NCI-H2171 treated with DMSO at 0.1 percent for 48 hours (cell line): Measurements from ENCODE around the gene TMC3.

Source experiments
- DNase-seq: peaks from one replicate; lab custom pipeline; 2025; lab: John Stamatoyannopoulos, UW

The TMC3 gene

DNA sequence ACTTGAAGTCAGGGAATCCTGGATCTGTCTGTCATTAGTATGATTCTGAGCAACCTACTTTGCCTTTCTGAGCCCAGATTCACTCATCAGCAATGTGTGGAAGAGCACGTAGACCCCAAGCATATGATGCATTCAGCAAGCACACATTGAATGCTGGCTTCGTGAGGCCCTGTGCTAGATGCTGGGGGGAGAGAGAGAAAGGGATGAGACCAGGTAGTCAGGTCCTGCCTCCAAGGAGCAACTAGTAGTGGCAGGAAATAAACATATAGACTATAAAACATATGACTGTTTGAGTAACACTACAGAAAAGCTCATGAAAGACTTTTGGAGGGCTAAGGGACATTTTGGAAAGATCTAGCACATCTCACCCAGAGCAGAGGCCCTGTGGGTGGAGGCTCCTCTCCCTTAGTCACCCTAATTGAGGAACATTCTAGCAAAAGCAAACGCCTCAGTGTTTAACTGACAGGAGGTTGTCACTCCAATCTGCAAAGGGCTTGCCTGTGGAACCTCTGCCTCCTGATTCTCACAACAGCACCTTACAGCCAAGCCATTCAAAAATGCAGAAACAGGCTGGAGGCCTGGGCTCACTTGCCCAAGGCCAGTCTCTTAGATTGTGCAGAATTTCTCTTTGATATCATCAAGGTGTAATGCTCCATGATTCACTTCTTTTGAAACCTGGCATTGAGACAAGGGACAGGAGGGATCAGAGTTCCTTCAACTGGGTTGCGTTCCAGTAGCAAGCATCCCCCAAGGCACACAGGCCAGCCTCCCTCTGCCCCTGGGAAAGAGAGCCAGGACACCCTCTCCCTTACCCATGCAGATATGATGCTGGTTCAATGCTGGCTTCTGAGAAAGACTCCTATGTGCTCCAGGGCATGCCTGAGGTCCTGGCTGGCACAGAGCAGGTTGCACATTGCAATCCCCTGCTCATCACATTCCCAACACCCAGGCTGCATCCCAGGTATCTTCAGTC, 76.1 kb downstream of the TMC3 start:
- no peak for DNase-seq

DNA sequence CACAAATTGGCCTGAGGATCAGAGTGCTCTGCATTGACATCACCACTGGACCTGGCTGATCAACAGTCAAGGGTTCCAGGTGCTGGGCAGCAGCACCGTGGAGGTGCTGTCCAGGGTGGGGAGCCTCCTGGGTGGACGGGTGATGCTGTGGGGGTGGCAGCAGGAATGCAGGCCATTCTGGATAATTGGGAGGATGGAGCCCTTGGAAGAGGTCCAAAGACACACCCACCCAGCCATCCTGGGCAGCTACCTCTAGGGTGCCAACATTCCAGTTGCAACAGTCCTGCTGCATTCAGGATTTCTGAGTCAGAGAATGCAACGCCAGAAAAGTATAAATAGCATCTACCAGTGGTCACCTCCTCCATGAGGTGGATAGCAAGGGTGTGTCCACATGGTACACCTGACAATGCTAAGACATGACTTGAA, 76.9 kb downstream of the TMC3 start:
- DNase-seq, result no peak

DNA sequence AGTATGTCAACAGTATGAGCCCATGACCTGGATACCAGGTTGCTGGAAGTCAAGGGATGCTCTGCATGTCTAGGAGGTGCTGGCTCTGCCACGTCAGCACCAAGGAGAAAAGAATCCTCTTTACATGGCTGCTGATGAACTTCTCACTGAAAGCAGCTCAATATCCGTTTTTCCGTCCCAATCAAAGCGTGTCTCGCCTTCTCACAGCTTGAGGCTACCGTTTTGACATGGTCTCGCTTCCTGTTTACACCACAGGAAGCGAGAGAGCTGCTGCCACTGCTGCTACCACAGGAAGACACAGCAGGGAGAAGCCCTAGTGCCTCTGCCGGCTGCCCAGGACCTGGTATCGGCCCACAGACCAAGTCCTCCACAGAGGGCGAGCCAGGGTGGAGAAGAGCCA, 77.3 kb downstream of the TMC3 start:
- DNase-seq, result no peak

DNA sequence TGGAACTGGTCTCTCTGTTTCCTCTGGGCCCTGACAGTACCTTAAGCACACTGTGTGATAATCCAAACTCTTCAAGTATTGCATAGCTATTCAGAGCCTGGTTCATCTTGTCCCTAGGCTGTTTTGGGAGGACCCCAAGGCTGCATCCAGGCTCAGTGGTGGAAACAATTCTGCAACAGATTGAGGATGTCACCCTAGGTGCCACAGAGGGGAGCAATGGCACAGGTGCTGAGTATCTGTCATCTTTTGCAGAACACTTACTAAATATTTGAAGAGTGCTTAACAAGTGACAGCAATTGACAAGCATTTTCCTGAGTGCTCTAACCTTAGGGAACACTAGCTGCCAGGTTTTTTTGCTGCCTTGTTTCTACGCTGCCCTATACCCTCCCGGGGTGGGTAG, 77.8 kb downstream of the TMC3 start:
- DNase-seq, result no peak

DNA sequence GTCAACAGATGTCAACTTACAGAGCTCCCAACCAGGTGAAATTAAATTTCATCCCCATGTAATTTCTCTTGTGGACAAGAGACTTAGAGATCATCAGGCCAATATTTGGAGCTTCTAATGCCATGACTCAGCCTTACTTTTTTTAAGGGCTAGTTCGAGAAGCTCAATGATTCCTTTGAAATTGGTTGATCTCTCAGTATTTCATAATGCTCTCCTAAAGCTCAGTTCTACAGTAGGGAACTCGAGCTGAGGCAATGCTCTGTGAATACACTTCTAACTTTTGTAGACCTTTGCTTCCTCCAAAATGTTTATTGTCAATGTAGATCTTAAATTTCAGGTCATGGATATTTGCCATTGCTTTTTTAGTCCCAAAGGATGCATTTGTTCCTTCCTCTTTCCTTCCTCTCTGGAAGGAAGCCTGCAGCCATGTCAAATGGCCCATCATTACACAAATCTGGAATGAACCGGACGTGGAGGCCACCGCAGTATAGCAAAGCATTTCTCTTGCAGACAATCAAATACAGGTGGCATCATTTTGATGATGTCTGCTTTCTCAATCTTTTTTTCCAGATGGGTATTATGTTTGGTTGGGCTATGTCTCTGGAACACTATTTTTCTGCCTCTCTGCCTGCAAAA, 78.4 kb downstream of the TMC3 start:
- no peak for DNase-seq

DNA sequence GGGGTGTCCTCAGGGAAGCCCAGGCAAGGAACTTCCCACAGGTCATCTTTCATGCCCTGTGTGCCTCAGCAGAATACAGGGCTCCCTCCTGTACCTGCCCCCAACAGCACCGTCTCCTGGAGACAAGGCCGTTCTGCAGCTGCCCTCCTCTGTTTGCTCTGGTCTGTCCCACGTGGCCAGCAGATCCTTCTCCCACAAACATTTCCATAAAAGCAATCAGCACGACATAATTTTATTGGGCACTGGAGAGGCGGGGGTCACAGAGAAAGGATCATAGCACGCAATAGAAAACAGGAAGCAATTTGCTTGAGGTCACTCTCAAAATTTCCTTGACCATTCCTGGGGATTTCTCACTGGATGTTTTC, 79.5 kb downstream of the TMC3 start:
- DNase-seq, result no peak

DNA sequence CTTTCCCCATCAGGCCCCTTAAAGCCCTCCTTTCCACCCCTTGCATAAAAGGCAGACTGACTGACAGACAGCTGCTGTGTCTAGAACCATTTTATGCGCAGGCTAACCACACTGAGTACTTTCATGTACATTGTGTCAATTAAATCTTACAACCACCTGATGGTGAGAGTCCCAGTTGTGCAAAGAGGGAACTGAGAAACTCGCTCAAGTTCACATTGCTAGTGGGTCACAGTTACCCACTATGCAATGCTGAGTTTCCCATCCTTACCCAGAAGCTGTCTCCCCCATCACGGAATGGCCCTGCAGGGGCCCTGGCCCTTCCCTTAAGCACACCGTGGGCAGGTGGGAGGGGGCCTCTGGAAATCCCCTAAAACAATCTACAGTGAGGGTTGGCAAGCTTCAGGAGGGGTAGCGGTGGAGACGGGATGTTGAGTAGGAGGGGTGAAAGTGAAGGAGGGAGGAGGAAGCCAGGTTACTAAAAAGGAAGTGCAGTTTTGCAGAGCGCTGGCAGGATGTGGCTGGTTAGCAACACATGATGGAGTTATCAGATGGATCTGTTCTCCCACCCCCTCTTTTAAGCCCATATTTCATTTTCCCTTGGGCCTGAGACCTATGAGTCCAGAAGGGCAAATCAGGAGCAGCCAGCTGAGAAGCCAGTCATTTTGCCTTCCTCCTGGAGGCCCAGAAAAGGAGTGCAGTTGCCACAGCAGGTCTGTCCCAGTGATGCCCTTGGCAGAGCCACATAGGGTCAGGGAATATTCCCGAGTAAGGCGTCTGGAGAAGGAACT, 80.1 kb downstream of the TMC3 start:
- no peak for DNase-seq

DNA sequence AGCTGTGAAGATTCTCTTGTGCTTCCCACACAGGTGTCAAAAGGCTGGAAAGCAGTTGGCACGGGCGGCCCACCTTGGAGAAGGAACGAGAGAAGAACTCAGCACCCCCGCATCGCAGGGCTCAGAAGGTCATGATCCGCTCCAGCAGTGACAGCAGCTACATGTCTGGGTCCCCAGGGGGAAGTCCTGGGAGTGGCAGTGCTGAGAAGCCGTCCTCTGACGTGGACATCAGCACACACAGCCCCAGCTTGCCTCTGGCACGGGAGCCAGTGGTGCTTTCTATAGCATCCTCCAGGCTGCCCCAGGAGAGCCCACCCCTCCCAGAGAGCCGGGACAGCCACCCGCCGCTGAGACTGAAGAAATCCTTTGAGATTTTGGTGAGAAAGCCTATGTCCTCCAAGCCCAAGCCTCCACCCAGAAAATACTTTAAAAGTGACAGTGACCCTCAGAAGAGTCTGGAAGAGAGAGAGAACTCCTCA, 81.5 kb downstream of the TMC3 start:
- DNase-seq, result no peak

DNA sequence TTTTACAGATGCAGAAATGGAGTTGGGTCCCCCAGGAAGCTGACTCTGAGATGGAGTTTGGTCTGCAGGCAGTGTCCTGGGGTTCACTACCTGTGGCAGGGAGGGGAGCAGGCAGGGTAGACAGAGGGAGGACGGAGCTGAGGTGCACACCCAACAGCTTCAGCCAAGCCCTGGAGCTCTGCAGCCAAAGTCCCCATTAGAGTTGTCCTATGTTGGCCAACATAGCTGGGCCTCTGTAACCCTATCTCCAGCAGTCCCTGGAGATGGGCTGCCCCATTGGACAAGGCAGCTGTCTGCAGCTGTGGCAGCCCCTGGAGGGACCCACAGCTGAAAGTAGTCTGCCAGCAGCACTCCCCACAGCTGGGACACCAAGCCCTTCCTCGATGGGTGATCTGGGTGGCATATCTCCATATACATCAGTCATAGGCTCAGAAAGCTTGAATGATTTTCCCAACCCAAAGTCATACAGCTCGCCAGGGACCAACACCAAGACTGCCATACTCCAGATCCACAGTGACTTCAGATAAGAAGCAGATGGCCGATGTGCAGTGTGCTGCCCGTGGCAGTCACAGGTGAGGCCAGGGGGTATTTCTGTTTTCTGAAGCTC, 82.0 kb downstream of the TMC3 start:
- no peak for DNase-seq

DNA sequence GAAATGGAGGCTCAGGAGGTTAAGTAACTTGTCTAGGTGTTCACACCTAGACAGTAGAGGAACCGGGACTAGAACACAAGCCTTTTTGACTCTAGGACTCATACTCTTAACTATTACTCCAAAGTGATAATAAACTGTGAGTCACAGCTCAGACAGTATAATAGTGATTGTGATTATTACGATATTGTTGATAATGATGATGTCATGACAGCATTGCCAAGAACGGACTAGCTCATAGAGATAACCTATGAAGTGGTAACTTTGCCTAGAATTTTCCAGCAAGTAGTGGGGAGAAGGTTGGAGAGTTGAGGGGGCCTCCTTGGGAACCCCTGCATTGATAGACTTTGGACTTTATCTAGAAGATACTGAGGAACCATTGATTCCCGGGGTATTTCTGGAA, 84.1 kb downstream of the TMC3 start:
- no peak for DNase-seq

DNA sequence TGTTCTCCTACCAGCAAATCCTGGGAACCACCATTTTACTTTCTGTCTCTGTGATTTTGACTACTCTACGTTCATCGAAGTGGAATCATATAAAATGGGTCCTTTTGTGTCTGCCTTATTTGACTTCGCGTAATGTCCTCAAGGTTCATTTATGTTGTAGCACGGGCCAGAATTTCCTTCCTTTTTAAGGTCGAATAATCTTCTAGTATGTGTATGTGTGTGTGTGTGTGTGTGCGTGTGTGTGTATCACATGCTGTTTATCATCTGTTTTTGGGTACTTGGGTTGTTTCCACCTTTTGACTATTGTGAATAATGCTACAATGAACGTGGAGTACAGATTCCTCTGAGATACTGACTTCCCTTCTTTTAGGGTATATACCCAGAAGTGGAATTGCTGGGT, 85.4 kb downstream of the TMC3 start:
- DNase-seq, result no peak

DNA sequence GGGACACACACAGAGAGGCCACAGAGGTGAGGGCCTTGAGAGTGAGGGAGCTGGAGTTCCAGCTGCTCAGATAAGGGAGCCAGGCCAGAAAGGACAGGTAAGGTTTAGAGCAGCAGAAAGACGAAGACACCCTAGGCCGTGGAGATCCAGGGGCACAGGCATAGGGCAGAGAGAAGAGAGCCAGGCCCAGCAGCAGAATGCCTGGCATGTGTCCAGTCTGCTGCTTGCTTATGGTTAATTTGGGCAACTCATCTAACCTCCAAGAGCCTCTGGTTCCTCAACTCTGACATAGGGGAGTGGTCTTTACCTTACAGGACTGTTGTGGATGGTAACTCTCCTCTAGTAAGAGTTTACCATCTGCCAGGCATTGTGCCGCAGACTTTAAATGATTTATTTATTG, 86.0 kb downstream of the TMC3 start:
- DNase-seq, result no peak

DNA sequence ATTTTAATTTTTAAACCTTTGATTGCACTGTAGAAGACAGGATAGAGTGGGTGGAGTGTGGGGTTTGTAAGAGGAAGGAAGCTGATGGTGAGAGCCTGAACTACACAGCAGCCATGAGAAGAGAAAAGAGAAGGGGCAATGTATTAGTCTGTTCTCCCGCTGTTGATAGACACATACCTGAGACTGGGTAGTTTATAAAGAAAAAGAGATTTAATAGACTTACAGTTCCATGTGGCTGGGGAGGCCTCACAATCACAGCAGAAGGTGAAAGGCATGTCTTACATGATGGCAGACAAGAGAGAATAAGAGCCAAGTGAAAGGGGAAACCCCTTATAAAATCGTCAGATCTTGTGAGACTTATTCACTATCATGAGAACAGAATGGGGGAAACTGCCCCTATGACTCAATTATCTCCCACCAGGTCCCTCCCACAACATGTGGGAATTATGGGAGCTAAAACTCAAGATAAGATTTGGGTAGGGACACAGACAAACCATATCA, 87.3 kb downstream of the TMC3 start:
- DNase-seq, result no peak

DNA sequence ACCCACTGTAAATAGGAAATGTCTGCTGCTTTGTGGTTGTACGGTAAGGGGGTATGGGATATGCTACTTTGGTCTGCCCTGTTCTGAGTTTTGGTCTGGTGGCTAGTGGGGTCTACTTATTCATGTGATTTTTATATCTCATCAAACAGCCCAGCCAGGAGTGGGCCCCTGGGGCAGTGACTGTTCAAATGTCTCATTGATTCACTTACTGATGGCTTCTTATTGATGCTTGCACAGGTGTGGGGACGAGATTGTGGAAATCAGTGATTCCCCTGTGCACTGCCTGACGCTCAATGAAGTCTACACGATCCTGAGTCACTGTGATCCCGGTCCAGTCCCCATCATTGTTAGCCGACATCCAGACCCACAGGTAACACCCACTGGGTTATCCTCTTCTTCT, 88.6 kb downstream of the TMC3 start:
- DNase-seq, result no peak

DNA sequence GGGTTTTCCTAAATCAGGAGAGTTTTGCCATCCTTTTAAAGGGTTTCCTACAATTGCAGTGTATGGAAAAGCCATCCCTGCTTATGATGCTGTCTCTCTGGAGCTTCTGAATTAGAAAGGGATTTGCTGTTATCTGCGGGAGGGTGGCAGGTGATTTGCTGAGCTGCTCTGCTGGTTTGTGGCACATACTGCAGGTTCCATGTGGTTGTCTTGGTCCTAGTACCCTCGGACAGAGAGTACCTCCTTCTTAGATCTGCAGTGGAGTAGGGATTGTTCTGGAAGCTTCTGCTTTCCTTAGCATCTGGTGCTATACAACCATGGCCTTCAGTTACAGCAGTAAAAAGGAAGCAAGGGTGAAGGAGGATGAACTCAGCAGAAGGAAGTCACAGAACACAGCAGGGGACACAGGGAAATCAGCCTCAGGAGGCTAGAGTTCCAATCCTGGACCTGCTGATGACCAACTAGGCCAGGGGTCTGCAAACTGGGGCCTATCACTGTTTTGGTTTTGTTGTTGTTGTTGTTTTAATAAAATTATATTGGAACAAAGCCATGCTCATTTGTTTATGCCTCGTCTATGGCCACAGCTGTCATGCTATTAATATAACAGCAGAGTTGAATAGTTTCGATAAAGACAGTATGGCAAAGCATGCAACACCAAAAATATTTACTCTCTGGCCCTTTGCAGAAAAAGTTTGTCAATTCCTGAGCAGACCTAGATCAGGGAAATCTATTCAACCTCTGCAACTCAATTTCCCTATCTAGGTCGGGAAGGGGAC, 89.6 kb downstream of the TMC3 start:
- no peak for DNase-seq

DNA sequence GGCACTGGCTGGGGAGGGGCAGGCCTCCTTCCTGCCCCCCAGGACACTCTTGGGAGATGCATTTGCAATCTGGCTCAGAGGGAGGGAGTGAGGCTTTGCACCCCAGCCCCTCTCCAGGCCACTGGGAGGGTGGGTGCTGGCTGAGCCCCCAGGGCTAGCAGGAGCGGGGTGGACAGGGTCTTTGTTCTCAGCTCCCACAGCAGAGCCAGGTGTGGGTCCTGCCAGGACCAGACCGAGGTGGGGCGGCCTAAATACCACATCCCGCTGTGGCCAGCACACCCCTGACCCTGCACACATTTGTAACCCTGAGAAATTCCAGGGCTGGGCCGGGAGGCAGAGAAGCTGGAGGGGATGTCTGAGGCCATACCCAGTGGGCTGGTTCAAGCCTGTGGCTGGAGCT, 91.1 kb downstream of the TMC3 start:
- DNase-seq, result no peak

DNA sequence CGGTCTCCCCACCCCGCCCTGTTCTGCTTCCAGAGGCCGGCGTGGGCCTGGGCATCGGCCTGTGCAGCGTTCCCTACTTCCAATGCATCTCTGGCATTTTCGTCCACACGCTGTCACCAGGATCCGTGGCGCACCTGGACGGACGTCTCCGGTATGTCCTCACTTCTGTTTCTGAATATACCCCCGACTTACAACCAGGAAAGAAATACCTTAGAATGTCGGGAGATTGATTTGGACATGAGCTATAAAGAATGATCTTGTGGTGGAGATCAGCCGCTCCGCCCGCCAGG, 91.5 kb downstream of the TMC3 start:
- no peak for DNase-seq

DNA sequence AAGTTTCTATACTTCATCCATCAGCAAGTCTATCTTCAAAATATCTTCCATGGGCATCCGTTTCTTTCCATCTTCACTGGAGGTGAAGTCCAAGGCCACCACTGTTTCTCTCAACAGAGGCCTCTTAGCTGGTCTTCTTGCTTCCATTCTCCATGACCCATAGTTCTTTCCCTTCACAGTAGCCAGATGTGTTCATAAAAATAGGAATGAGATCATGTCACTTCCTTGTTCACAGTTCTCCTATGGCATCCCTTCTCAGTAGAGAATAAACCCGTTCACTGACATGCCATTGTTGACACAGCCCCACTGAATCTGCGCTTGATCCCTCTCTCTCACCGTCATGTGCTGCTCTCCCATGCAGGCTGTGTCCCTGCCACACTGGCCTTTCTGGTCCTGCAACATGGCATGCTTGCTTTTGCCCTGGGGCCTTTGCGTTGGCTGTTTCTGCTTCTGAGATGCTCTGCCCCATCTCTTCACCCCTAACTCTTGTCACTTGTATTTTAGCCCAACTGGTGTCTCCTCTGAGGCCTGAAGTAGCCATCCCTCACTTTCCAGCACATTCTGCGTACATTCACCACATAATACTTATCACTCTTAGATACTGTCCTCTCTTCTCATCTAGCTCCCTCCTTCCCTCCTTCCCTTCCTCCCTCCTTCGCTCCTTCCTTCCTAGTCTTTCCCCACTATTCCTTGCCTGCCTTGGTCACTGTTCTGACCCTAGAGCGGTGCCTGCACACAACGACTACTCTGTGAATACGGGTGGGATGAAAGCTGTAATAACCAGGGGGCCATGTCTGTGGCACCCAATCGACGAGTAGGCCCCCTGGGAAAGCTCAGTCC, 92.0 kb downstream of the TMC3 start:
- no peak for DNase-seq

DNA sequence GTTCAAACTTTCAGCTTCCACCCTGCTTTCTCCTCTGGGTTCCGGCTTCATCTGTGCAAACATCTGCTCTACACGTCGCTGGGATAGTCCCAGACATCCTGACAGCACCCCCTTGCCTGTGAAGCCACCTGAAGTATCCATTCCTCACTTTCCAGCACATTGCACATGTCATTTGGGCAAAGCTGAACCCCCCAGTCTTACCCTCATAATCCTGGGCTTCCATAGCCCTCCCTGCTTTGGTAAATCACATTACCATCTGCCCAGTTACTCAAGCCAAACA, 92.6 kb downstream of the TMC3 start:
- DNase-seq, result no peak
